Non-pigmented ciliary epithelial cell (primary cell): ENCODE results near the gene USB1.

Experiments used
- DNase-seq: peaks from one replicate; pipeline ENCODE4 v3.0.0-alpha.2; 2010; ENCODE audit warnings: low read depth

Gene USB1

DNA sequence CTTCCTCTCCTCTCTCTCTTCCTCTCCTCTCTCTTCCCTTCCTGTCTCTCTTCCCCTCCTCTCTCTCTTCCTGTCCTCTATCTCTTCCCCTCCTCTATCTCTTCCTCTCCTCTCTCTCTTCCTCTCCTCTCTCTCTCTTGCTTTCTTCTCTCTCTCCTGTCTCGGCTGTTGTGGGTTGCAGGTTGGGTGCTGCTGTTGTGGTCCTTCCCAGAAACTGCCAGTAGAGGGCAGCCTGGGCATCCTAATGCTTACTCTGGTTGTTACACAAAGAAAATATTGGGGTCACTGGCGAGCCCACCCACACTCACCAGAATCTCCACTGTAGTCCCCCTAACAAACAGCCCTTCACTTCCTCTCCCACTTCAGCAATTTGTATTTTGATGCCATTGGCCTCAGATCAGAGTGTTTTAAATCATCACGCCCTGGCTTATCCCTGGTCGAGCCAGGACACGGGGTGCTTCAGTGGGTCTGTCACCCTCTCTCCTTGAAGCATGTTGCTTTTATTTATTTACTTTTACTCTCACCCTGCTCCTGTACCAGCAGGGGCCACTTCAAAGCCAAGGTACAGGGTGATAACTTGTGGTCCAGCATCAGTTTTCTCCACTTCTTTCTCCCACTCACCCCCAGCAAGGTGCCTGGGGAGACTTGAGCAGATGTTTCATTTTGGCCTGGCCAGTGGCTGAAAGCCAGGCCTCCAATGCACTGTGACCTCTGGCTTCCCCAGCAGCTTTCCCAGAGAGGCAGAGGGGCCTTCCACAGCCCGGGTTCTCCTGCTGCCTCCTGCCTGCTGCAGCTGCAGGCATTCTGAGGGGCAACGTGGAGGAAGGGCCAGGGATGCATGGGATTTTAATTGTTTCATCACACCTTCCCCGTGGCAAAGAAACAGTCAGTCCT is 19.7 kb downstream of the USB1 start:
- DNase-seq = no peak

DNA sequence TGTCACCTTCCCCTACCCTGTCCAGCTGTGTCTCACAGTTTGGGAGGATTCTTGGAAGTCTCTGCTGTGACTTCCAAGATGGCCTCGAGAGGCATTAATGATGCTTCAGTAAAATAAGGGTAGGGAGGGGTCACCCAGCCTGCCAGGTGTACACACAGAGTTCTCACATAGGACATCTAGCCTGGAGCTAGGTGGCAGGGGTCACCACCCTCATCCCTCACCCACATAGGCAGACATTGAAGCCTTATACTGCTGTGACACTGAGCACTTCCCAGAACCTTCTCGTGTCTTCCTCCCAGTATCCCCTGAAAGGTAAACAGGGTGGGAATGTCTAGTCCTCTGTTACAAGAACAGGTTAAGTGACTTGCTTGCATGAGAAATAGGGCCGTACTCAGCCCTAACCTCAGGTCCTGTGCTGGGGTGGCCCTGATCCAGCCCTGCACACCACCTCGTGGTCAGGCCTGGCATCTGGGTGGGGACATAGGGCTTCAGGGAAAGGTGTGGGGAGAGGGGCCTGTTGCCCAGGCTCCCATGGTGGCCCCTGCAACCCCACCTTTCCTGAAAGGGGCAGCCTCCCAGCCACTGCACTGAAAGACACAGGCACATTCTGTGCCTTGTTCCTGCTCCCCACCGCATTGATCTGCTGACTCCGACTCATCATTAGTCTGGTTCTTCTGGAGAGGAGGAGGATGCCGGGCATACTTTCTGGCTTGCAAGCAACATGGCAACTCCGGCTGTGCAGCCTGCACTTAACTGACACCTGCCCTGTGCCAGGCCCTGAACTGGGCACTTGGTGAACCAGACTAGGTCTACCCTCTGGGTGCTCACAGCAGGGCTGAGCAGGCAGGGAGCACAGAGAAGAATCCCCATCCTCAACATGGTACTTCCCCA is 20.7 kb downstream of the USB1 start:
- no peak for DNase-seq

DNA sequence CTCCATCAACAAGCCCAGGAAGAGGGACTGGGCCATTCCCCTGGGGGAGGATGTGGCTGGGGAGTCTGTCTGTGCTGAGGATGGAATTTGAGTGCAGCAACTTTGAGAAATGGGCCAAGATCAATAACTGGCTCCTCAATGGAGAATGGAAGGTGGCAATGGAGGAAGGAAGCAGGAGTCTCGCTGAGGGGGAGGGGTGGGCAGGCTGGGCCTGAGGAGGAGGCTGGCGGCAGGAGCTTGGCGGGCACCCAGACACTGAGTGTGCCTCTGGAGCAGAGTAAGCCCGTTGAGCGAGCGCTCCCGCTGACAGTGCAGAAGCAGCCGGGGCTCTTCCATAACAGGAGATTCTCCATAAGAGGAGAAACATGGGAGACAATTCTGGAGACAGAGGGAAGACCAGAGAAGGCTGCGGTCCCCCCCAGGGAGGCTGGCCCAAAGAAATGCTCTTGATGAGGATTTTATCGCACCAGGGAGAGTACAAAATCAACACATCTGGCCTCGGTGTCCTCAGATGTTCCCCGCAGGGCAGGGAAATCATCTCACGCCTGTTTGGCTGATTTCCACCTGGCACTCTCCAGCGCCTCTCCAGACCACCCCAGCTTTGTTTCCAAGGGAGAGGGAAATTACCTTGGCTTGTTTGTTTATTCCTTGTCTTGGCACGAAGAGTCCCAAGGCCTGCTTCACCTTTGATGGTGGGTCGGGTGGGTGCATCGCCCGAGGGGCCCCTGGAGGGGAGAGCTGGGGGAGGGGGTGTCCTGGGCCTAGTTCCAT is 21.6 kb downstream of the USB1 start:
- no peak for DNase-seq

DNA sequence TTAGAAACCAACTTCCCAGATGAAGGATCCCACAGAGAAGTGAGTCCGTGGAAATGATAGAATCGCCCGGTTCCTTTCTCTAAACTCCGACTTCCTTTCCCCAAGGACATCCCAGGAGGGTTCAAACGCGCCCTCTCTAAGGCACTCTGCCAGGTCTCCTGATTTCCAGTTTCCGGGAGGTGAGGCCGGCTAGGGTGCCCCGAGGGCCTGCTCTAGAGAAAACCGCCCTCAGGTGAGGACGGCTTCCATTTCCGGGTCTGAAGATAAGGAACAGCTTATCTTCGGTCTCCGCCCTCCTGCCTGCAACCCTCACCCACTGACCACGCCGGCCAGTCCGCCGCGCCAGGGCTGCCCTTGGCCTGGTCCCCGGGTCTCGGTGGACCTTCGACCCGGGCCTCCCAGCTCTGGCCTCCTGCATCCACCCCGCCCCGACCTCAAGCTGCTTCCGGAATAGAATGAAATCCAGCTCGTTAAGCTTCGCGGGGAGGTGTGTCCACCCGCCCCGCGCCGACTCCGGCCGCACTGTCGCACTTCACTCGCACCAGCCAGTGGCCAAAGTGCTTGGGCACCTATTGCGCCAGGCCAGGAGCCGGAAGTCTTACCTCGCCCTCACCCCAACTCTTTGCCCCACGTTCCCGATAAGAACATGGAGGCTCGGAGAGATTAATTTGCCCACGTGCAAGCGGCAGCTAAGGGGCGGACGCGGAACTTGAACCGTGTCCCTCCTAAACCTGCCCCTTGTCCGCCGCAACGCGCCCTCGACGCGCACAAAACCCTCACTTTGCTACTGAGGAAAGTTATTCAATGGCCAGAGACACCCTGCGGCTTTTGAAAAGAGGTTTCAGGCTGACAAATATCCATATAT is 23.5 kb downstream of the USB1 start:
- no peak for DNase-seq

DNA sequence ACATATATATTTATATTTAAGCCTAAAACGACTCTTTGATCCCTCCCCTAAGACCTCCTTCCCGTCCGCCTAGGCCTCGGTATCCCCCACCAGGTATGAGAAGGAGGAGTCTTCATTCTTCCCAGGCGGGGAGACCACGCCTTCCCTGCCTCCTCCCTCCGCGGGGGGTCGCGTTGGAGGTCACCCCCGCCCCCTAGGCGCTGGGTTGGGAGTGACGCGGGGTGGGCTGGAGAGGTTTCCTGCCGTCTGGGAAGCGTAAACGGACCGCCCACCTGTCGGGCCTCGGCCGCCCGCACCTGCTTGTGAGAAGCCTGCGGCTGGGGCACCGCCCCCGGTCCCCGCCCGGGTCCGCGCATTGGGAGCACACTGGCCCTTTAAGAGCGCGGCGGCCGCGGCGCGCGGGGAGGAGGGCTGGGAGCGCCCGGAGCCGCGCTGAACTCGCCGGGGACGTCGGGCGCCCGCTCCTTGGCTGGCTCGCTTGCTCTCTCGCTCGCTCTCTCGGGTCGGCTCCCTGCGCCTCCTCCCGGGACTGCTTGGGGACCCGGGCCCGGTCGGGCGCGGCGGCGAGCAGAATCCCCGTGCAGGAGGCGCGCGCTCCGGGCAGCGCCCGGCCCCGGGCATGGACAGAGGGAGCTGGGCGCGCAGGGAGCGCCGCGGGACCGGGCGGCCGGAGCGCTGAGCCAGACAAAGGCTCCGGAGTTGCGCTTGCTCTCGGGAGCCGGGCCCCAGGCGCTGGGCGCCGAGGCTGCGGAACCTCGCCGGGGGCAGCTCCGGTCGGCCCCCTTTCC is 24.3 kb downstream of the USB1 start, which contains the start of gene MMP15:
Gene MMP15 (plus strand): TSS at position 404 of the 788 bp plus-strand sequence. CDS start 597 bp downstream, outside the sequence.
- no peak for DNase-seq

DNA sequence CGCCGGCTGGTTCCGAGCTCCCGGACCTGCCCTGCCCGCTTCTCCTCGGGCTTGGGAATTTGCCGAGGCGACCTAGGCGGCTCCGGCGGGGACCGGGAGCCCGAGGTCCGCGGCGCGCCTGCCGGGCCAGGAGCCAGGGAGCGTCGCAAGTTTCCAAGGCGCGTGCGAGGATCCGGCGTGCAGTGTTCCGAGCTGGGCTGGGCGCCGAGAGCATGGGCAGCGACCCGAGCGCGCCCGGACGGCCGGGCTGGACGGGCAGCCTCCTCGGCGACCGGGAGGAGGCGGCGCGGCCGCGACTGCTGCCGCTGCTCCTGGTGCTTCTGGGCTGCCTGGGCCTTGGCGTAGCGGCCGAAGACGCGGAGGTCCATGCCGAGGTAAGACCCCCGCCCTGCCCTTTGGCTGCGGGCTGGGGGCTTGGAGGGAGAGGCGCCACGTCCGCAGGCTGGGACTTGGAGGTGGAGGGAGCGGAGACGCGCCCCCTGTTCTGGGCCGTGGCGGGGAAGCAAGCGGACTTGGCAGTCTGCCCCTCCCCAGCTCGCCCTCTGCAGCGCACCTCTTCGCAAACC is 25.0 kb downstream of the USB1 start:
- no peak for DNase-seq

DNA sequence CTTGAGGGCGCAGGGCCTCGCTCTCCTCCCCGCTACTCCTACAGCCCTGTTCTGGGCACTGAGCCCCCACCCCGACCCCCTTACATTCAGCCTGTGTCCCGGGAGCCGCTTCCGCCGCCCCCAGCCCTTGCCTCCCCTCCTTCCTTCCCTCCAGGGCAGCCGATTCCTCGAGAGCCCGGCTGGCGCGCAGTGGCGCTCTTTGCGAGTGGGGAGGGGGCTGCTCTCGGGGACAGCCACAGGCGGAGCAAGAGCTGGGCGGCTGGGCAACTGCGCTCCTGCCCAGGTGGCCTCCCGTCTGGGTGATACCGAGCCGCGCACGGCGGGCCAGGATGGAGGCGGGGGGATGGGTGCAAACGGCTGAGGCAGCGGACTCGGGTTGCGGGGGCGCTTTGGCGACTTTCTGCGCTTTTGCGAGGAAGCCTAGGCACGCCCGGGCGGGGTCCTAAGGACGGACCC is 25.5 kb downstream of the USB1 start:
- no peak for DNase-seq

DNA sequence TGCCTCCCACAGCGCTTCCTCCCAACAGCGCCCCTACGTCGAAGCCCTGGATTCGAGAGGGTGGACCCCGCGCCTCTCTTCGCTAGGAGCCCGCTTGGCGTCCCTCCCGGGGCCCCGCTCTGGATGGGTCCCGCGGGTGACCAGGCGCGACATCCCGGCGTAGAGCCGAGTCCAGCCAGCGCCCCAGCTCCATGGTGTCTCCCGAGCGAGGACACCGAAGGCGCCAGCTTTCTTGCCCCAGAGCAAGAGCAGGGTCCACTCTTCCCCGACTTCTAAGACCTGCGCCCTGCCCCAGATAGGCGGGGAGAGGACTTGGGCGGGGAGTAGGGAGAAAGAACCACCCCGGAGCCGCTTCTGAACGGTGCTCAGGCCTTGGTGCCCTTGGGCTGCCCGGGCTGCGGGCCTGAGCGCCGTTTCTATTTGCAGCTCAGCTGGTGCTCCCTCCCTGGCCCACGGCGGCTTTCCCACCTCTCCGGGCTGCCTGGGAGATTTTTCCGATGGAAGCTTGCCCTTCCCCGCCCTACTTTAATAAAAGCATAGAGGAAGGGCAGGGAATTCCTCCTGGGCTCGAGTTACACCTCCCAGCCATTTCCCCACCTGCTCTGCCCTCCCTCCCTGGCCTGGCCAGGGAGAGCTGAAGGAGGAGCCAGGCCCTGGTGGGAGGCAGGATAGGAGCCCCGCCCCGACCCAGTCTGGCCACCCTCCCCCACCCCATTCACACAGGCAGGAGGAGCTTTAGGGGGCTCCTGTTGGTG is 26.1 kb downstream of the USB1 start:
- no peak for DNase-seq

DNA sequence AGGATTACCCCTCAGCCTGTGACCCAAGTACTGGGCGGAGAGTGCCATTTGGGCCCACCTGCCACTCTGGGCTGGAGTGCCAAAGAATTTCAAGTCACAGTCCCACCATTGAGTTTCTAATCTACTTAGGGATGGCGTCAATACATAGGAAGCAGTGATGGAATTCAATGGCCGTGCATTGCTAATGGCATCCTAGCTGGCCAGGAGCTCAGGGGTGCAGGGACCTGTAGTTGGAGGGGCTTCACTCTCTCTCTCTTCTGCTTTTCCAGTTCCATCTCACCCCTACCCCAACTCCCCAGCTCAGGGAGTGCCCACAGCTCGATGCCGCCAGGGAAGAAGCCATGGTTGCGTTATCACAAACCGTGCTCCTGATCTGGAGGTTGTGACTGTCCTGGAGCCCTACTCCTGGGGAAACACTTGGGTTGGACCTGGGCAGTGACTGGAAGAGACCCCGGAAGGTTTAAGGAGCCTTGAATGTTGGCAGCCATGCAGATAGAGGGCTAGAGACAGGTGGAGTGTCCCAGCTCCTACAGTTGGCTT is 26.8 kb downstream of the USB1 start:
- DNase-seq = no peak

DNA sequence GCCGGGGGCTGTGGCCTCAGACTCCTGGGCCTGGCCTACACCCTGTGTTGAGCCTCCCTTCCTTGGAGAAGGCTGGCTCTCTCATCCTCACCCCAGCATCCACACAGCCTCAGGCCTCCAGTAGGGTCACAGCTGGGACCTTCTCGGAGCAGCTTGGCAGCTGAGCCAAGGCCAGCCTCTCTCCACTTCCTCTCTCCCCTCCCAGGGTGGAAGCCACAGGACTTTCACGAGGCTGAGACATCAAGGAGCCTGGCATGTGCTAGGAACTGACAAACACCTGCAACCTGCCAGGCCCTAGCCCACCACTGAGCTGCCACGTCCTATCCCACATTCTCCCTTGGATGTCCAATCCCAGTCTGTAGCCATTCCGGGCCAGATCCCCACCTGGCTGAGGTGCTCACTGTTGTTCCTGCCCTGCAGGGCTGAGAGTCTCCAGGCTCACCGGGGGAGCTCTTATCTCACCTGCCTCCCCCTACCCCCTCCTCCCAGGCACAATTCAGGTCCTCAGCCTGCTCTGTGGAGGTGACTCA is 27.4 kb downstream of the USB1 start:
- no peak for DNase-seq

DNA sequence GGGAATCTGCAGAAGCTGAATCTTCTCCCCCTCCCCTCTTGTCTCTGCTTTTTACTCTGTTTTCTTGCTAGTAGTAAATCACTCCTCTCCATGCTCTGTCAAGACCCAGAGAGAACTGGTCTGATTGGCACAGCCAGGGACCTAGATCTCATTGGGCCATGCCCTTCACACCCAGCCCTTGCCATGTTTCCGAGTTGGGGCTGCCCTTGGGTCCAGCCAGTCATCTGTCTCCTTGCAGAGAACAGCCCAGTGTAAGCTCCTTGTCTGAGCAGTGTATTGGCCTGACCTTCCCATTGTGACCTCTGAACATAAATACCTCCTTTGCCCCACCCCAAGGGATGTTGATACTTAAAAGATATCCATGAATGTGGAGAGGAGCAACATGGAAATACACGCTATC is 28.2 kb downstream of the USB1 start:
- DNase-seq = no peak

DNA sequence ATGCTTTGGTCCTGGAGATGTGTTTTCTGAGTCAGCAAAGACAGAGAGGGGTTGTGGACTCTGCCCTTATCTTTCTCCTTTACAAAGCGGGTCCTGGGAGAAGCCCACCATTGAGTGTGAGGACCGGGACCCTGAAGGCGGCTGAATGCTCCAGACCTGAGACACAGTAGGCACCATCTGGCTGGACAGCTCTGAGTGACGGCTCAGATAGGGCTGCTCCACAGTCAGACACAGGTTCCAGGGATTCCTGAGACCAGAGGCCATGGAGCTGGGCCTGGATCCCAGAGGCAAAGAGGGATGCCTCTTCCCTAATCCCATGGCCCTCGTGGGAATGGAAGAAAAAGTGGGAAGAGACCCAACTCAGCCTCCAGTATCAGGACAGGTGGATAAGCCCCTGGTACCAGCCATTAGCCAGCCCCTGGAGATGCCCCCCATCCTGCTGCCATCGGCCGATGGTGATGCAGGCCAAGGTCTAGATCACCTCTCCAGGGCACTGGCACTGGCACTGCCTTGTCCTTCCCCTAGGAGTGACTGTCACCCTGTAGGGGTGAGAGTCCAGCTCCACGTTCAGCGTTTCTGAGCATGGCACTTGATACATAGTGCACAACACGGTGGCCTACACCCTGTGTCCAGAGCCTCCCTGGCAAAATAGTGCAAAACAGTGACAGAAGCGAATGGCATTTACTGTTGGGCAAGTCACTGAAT is 29.1 kb downstream of the USB1 start:
- no peak for DNase-seq

DNA sequence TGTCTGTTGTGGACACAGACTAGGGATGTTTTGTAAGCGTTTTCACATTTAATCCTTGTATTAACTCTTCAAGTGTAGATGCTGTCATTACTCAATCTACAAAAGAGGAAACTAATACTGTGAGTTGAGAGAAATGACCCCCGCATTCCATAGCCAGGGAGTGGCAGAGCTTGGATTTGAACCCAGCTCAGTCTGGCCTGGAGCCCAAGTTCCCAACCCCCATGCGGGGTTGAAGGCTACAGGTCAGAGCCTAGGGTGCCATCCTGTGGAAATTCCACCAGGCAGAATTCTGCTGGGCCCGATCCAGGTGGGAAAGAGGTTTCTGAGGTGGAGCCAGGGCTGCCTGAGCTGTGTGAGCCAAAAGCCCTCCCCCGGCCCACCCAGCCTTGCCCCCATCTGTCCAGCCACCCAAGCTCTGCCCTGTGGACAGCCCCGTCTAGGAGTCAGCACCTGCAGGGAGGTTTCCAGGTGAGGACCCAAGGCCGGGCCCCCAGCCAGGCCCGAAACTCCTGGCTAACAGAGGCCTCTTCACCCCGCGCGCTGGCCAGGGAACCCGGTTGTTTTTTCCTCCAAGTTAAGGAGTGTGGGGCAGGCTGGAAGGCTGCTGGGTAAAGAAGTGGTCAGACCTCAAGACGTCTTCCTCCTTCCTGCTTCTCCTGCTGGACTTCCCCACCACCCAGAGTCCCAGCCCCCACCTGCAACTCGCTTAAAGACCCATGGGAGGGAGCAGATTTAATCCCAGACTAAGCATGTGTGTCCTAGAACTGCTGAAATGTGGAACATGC is 30.0 kb downstream of the USB1 start:
- DNase-seq = no peak

DNA sequence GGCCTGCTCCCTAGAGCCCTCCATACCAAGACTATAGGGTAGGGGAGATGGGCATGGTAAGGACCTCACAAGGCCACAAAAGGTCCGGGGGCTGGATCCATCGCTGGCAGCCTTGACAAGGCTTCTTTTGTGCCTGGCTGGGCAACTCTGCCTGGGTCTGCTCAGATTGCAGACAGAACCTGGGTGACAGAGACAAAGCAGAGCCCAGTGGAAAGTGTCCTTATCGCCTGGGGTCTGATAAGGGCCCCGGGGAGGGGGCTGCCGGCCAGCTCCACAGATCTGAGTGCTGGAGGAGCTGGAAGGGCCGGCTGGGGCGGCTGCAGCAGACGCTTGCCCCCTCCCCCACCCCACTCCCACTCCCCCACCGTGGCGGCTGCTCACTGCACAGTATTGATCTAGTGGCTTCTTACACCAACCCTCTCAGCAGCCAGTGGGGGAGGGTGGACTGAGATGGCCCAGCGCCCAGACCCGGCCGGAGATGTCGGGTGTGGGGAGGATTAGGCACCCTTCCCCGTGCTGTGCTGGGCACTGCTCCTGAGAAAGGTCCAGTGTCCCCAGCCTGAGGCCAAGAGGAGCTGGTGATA is 31.6 kb downstream of the USB1 start:
- no peak for DNase-seq

DNA sequence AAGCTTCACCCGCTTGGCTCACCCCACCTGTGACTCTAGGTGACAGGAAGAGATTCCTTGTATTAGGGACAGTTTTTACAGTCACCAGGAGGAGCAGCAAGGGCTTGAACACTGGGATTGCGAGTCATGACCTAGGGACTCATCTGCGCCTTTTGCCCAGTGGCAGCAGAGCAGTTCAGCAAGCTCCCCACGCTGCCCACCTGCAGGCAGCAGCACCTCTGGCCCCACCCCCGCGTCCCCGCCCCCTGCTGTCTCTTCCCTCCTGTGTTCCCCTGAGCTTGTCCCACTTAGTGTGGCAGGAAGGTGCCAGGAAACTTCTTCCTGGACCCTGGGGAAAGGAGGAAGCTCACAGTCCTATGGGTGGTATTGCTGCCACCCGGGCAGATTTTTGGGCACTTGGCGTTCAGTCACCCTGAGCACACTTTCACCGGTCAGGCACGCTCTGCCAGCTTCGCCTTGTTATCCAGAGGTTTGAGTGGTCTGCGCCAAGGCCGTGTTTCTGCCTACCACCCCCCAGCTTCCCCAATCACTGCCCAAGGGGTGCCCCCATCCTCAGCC is 33.0 kb downstream of the USB1 start:
- DNase-seq = no peak

DNA sequence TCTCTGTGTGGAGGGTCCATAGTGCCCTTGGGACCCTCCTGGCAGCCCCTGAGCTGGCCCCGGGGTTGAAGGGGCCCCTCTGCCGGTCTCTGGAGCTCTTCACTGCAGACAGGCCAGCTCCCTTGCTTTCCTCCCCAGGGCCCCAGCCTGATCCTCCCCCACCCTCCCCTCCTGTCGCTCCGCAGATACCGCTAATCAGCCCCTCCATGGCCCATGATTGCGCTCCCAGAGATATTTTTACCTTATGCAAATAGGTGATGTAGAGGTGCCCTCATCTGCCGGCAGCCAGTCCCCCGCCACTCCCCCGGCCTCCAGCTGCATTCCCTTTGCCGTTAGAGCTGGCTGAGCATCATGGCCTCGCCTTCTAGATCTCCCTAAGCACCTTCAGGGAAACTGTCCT is 33.6 kb downstream of the USB1 start:
- DNase-seq = no peak
